IgD-negative memory B cell (primary cell): Measurements from ENCODE around the gene DAGLA. TPM values are rescaled to one million over a fixed set of nuclear protein-coding genes. Genes with fewer than 3 reads are reported as not detected.
A peak's percentile ranks its signal among the peaks of the same experiment; 100 is the strongest.

Source experiments
- H3K27ac Mint-ChIP-seq, 3 donors: one replicate each; pipeline ENCODE4 v1.8.0; 2020 to 2022; ENCODE audit warnings: mild to moderate bottlenecking in 3 of 3, mixed read lengths in 3 of 3, moderate library complexity in 1 of 3
- H3K27me3 Mint-ChIP-seq: one replicate; pipeline ENCODE4 v1.8.0; 2021; ENCODE audit warnings: mixed read lengths
- H3K36me3 Mint-ChIP-seq: one replicate; pipeline ENCODE4 v1.8.0; 2020; ENCODE audit warnings: mild to moderate bottlenecking, mixed read lengths
- H3K4me1 Mint-ChIP-seq, 3 donors: one replicate each; pipeline ENCODE4 v1.8.0; 2020 to 2022; ENCODE audit warnings: mixed read lengths in 3 of 3, mild to moderate bottlenecking in 1 of 3
- H3K4me3 Mint-ChIP-seq, 4 donors: one replicate each; pipeline ENCODE4 v1.8.0; 2020 to 2022; ENCODE audit warnings: mild to moderate bottlenecking in 4 of 4, mixed read lengths in 4 of 4, moderate library complexity in 3 of 4
- H3K9me3 Mint-ChIP-seq, 3 donors: one replicate each; pipeline ENCODE4 v1.8.0; 2020 to 2021; ENCODE audit warnings: mixed read lengths in 3 of 3, mild to moderate bottlenecking in 1 of 3
- polyA plus RNA-seq: library from polyadenylated mRNA; unstranded; fragments of 300-500 nt; fragmentation: Illumina TruSeq; gene quantifications from one replicate; pipeline ENCODE4 v1.2.3, GENCODE V29; 2021

Gene DAGLA
- polyA plus RNA-seq, 1 donor from 2014 or later: not detected

GRCh38 chr11:61731211-61731951 lies 51.2 kb downstream of the DAGLA start:
- Mint-ChIP-seq H3K9me3 (no peaks in the 10 kb centered on the region), H3K36me3 (no peaks in the 10 kb centered on the region), H3K4me3 (no peak overlapping the region), H3K27me3 (peaks cover 9% of the 10 kb centered on the region), H3K4me1 (peaks cover 4 to 6% (median 4%) of the 10 kb centered on the region in 3 donors), H3K27ac (no peak overlapping the region)

GRCh38 chr11:61731952-61732675 lies 51.9 kb downstream of the DAGLA start:
- H3K9me3 Mint-ChIP-seq: no peaks in the 10 kb centered on the region
- no peaks in the 10 kb centered on the region for H3K36me3 Mint-ChIP-seq
- H3K4me3 Mint-ChIP-seq: no peak overlapping the region
- peaks cover 4 to 6% (median 4%) of the 10 kb centered on the region in 3 donors for H3K4me1 Mint-ChIP-seq
- no peak overlapping the region for H3K27ac Mint-ChIP-seq
- H3K27me3 Mint-ChIP-seq: peaks cover 9% of the 10 kb centered on the region

GRCh38 chr11:61732705-61733104 lies 52.5 kb downstream of the DAGLA start:
- Mint-ChIP-seq H3K27ac (no peak overlapping the region), H3K4me3 (no peak overlapping the region), H3K9me3 (no peaks in the 10 kb centered on the region), H3K27me3 (peaks cover 9% of the 10 kb centered on the region), H3K4me1 (peaks cover 4 to 6% (median 4%) of the 10 kb centered on the region in 3 donors), H3K36me3 (no peaks in the 10 kb centered on the region)

- Mint-ChIP-seq H3K27ac (peak overlapping the region in 1 of 3 donors; percentile 88), H3K4me3 (peak overlapping the region in 1 of 4 donors; percentile 3), H3K4me1 (peaks cover 4 to 6% (median 4%) of the 10 kb centered on the region in 3 donors), H3K27me3 (peaks cover 4% of the 10 kb centered on the region), H3K36me3 (no peaks in the 10 kb centered on the region), H3K9me3 (no peaks in the 10 kb centered on the region)
Observed at GRCh38 chr11:61733120-61733978, 53.2 kb downstream of the DAGLA start.

- Mint-ChIP-seq H3K9me3 (no peaks in the 10 kb centered on the region), H3K36me3 (peaks cover 1% of the 10 kb centered on the region), H3K27ac (no peak overlapping the region), H3K4me1 (peaks cover 4 to 6% (median 4%) of the 10 kb centered on the region in 3 donors), H3K4me3 (no peak overlapping the region), H3K27me3 (peaks cover 4% of the 10 kb centered on the region)
Observed at GRCh38 chr11:61734767-61735166, 54.6 kb downstream of the DAGLA start.

- Mint-ChIP-seq H3K4me3 (no peak overlapping the region), H3K9me3 (no peaks in the 10 kb centered on the region), H3K27ac (peak overlapping the region in 1 of 3 donors; percentile 85), H3K4me1 (peaks cover 4 to 6% (median 4%) of the 10 kb centered on the region in 3 donors), H3K27me3 (peaks cover 4% of the 10 kb centered on the region), H3K36me3 (peaks cover 1% of the 10 kb centered on the region)
Observed at GRCh38 chr11:61735391-61735790, 55.2 kb downstream of the DAGLA start.

GRCh38 chr11:61736310-61736709 lies 56.1 kb downstream of the DAGLA start:
- Mint-ChIP-seq H3K9me3 (no peaks in the 10 kb centered on the region), H3K4me1 (peaks cover 4 to 6% (median 4%) of the 10 kb centered on the region in 3 donors), H3K4me3 (no peak overlapping the region), H3K36me3 (peaks cover 1% of the 10 kb centered on the region), H3K27ac (no peak overlapping the region), H3K27me3 (peaks cover 4% of the 10 kb centered on the region)

GRCh38 chr11:61737131-61737530 lies 56.9 kb downstream of the DAGLA start:
- no peak overlapping the region for H3K27ac Mint-ChIP-seq
- H3K4me1 Mint-ChIP-seq: peaks cover 4 to 6% (median 4%) of the 10 kb centered on the region in 3 donors
- no peak overlapping the region for H3K4me3 Mint-ChIP-seq
- H3K36me3 Mint-ChIP-seq: peaks cover 1% of the 10 kb centered on the region
- no peaks in the 10 kb centered on the region for H3K9me3 Mint-ChIP-seq
- peaks cover 4% of the 10 kb centered on the region for H3K27me3 Mint-ChIP-seq

GRCh38 chr11:61737636-61738386 lies 57.6 kb downstream of the DAGLA start:
- Mint-ChIP-seq H3K27ac (no peak overlapping the region), H3K4me3 (no peak overlapping the region), H3K27me3 (peaks cover 4% of the 10 kb centered on the region), H3K4me1 (peaks cover 4 to 6% (median 4%) of the 10 kb centered on the region in 3 donors), H3K9me3 (no peaks in the 10 kb centered on the region), H3K36me3 (peaks cover 1% of the 10 kb centered on the region)

- H3K36me3 Mint-ChIP-seq: peaks cover 1% of the 10 kb centered on the region
- peaks cover 3% of the 10 kb centered on the region for H3K27me3 Mint-ChIP-seq
- no peaks in the 10 kb centered on the region for H3K4me1 Mint-ChIP-seq
- no peak overlapping the region for H3K4me3 Mint-ChIP-seq
- H3K9me3 Mint-ChIP-seq: no peaks in the 10 kb centered on the region
- H3K27ac Mint-ChIP-seq: no peak overlapping the region
Observed at GRCh38 chr11:61738776-61739175, 58.6 kb downstream of the DAGLA start.

GRCh38 chr11:61739413-61739812 lies 59.2 kb downstream of the DAGLA start:
- Mint-ChIP-seq H3K27ac (no peak overlapping the region), H3K27me3 (peaks cover 3% of the 10 kb centered on the region), H3K4me3 (no peak overlapping the region), H3K9me3 (no peaks in the 10 kb centered on the region), H3K4me1 (no peaks in the 10 kb centered on the region), H3K36me3 (peaks cover 1% of the 10 kb centered on the region)

GRCh38 chr11:61739966-61740365 lies 59.8 kb downstream of the DAGLA start:
- H3K27me3 Mint-ChIP-seq: peaks cover 3% of the 10 kb centered on the region
- no peaks in the 10 kb centered on the region for H3K4me1 Mint-ChIP-seq
- no peak overlapping the region for H3K27ac Mint-ChIP-seq
- peaks cover 1% of the 10 kb centered on the region for H3K36me3 Mint-ChIP-seq
- H3K4me3 Mint-ChIP-seq: no peak overlapping the region
- H3K9me3 Mint-ChIP-seq: no peaks in the 10 kb centered on the region

GRCh38 chr11:61742391-61742790 lies 62.2 kb downstream of the DAGLA start:
- Mint-ChIP-seq H3K36me3 (peaks cover 1% of the 10 kb centered on the region), H3K4me1 (no peaks in the 10 kb centered on the region), H3K9me3 (no peaks in the 10 kb centered on the region), H3K27ac (no peak overlapping the region), H3K4me3 (no peak overlapping the region), H3K27me3 (peaks cover 3% of the 10 kb centered on the region)

GRCh38 chr11:61743486-61744095 lies 63.4 kb downstream of the DAGLA start:
- no peaks in the 10 kb centered on the region for H3K9me3 Mint-ChIP-seq
- no peak overlapping the region for H3K27ac Mint-ChIP-seq
- H3K27me3 Mint-ChIP-seq: peaks cover 3% of the 10 kb centered on the region
- peaks cover 1% of the 10 kb centered on the region for H3K36me3 Mint-ChIP-seq
- H3K4me3 Mint-ChIP-seq: no peak overlapping the region
- H3K4me1 Mint-ChIP-seq: no peaks in the 10 kb centered on the region
